ENCODE results near the gene NEDD4. TPM values are rescaled to one million over a fixed set of nuclear protein-coding genes. Genes with fewer than 3 reads are reported as not detected.
A peak's percentile ranks its signal among the peaks of the same experiment; 100 is the strongest.

NEDD4 gene
- polyA plus RNA-seq, 1 experiment: 13.3 TPM

DNA sequence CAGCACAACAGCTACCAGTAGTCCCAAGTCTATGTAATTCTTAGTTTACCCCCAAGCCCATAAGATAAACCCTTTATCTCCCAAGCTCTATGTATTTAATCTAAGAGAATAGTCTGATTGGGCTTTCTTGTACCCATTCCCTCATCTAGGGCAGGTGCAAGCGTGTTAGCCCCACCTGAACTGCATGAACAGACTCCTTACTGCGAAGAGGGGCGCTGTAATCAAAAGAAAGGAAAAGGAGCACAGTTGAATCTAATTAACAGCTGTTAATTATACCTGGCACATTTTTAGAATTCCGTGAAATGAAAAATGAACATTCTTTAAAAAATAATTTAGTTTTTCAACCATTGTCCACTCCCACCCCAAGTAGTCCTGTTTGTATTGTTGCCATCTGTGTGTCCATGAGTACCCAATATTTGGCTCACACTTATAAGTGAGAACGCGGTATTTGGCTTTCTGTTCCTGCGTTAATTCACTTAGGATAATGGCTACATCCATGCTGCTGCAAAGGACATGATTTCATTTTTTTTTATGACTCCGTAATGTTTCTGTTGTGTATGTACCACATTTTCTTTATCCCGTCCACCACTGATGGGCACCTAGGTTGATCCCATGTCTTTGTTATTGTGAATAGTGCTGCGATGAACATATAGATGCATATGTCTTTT, 26.5 kb upstream of the NEDD4 start:
- TF ChIP-seq CTCF (IDR thresholded peaks at IDR 0.05; ENCODE audit: insufficient read depth, low read depth, low read length): no peak
- Histone ChIP-seq H3K36me3 (ENCODE audit: control insufficient read depth, insufficient read depth, low read length) (no peaks in the 10 kb centered on the region), H3K4me3 (ENCODE audit: low read depth, low read length) (no peak overlapping the region), H3K27me3 (ENCODE audit: control insufficient read depth, insufficient read depth, low read length) (no peaks in the 10 kb centered on the region)
- POLR2A ChIA-PET: no interaction called here
- CTCF ChIA-PET: interaction anchor here (0.8 kb wide), 1 partner anchor 14 kb away, joined by 3 read pairs; no protein-coding TSS in a partner anchor
- no peak for DNase-seq (ENCODE audit: low read depth)

DNA sequence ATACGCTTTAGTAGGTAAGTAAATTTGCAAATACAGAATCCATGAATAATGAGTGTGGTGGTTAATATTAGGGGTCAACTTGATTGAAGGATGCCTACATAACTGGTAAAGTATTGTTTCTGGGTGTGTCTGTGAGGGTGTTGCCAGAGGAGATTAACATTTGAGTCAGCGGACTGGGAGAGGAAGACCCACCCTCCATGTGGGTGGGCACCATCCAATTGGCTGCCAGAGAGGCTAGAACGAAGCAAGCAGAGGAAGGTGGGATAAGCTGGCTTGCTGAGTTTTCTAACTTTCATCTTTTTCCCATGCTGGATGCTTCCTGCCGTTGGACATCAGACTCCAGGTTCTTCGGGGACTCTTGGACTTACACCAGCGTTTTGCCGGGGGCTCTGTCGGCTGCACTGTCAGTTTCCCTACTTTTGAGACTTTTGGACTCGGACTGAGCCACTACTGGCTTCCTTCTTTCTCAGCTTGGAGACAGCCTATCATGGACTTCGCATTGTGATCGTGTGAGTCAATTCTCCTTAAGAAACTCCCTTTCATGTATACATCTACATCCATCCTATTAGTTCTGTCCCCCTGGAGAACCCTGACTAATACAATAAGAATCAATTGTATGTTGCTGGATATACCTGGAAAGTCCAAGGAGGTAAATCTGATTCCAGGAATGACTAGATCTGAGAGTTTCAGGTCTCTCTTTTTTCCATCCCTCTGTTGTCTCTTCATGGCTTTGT, 25.8 kb upstream of the NEDD4 start:
- ChIA-PET CTCF (interaction anchor here (0.8 to 1.0 kb wide), 2 partner anchors 14 to 27 kb away, joined by 3 to 4 read pairs; no protein-coding TSS in a partner anchor), POLR2A (no interaction called here)
- DNase-seq (ENCODE audit: low read depth): no peak
- no peak for TF ChIP-seq CTCF (IDR thresholded peaks at IDR 0.05; ENCODE audit: insufficient read depth, low read depth, low read length)
- no peak overlapping the region for H3K4me3 ChIP-seq (ENCODE audit: low read depth, low read length)
- no peaks in the 10 kb centered on the region for H3K36me3 ChIP-seq (ENCODE audit: control insufficient read depth, insufficient read depth, low read length)
- no peaks in the 10 kb centered on the region for H3K27me3 ChIP-seq (ENCODE audit: control insufficient read depth, insufficient read depth, low read length)

DNA sequence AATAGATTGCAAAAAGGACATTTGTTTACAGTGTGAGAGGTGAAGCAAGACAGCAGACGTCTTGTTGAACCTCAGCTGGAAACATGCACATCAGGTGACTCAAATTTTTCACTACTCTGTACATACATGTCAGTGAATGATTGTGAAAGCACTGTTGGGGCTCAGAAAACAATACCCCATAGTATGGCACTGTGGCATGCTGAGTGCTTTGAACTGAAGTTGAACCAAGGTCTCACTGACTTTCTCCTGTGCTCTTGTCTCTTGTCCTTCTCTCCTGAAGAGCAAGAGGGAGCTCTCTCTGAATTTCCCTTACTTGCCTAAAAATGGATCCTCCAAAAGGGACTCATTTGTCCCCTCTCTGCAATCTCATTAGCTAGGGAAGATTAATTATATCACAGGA, 24.5 kb upstream of the NEDD4 start:
- CTCF ChIA-PET: interaction anchor here (1.0 to 1.8 kb wide), 5 partner anchors 10 to 25 kb away, joined by 3 to 12 read pairs (median 4); no protein-coding TSS in a partner anchor
- no peak for DNase-seq (ENCODE audit: low read depth)
- no peaks in the 10 kb centered on the region for H3K27me3 ChIP-seq (ENCODE audit: control insufficient read depth, insufficient read depth, low read length)
- POLR2A ChIA-PET: no interaction called here
- TF ChIP-seq CTCF (IDR thresholded peaks at IDR 0.05; ENCODE audit: insufficient read depth, low read depth, low read length): peak; percentile 16; the same call in 1 of the 2 replicates
- no peak overlapping the region for H3K4me3 ChIP-seq (ENCODE audit: low read depth, low read length)
- no peaks in the 10 kb centered on the region for H3K36me3 ChIP-seq (ENCODE audit: control insufficient read depth, insufficient read depth, low read length)

DNA sequence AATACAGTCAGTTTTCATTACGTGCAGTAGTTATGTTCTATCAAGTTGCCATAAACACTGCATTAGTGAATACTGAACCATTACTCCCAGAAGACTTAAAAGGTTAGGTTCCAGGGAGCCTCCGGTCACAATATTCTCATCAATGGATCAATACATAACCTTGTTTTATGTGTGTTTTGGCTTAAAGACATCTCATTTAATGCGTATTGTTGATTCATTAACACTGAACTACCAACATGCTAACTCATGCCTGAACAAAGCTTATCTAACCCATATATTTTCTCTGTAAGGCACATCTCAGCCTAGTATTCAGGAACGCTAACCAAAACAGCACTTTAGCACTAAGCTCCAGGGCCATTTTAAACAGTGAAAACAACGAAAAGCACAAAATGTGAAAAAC, 24.1 kb upstream of the NEDD4 start:
- TF ChIP-seq CTCF (IDR thresholded peaks at IDR 0.05; ENCODE audit: insufficient read depth, low read depth, low read length): no peak
- DNase-seq (ENCODE audit: low read depth): no peak
- H3K36me3 ChIP-seq (ENCODE audit: control insufficient read depth, insufficient read depth, low read length): no peaks in the 10 kb centered on the region
- no peak overlapping the region for H3K4me3 ChIP-seq (ENCODE audit: low read depth, low read length)
- CTCF ChIA-PET: interaction anchor here (1.0 to 1.8 kb wide), 4 partner anchors 11 to 24 kb away, joined by 3 to 12 read pairs (median 6); no protein-coding TSS in a partner anchor
- no peaks in the 10 kb centered on the region for H3K27me3 ChIP-seq (ENCODE audit: control insufficient read depth, insufficient read depth, low read length)
- POLR2A ChIA-PET: no interaction called here

DNA sequence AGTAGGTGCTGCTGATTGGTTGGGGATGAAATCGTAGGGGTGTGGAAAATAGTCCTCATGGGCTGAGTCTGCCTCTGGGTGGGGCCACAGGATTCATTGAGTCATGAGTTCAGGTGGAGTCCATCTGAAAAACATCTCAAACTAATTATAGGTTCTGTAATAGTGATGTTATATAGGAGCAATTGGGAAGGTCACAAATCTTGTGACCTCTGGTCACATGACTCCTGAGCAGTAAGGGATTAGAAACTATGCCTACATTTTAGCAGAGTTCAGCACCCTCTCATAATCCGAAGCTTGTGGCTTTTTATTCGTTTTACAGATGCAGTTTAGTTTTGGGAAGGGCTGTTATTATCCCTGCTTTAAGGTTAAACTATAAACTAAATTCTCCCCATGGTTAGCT, 22.9 kb upstream of the NEDD4 start:
- TF ChIP-seq CTCF (IDR thresholded peaks at IDR 0.05; ENCODE audit: insufficient read depth, low read depth, low read length): no peak
- H3K27me3 ChIP-seq (ENCODE audit: control insufficient read depth, insufficient read depth, low read length): no peaks in the 10 kb centered on the region
- no peaks in the 10 kb centered on the region for H3K36me3 ChIP-seq (ENCODE audit: control insufficient read depth, insufficient read depth, low read length)
- POLR2A ChIA-PET: no interaction called here
- CTCF ChIA-PET: interaction anchor here (1.8 kb wide), 1 partner anchor 15 kb away, joined by 12 read pairs; no protein-coding TSS in a partner anchor
- DNase-seq (ENCODE audit: low read depth): no peak
- H3K4me3 ChIP-seq (ENCODE audit: low read depth, low read length): no peak overlapping the region
